Skeletal muscle cell (primary cell): ENCODE results near the gene SELENOF.
A peak's percentile ranks its signal among the peaks of the same experiment; 100 is the strongest.
"Not testable (repeated sequence)": the region's sequence is repeated elsewhere in the genome, so short reads cannot be mapped to it uniquely, and the experiment has no call there.

Experiments used
- DNase-seq: peaks from one replicate; pipeline ENCODE4 v3.0.0-alpha.2; 2010; ENCODE audit warnings: low read depth
- H3K4me3 ChIP-seq: 2 replicates; pipeline ENCODE4 v1.5.1; 2011; ENCODE audit warnings: low read depth, mild to moderate bottlenecking, control low read depth, low read length, moderate library complexity

The SELENOF gene

DNA sequence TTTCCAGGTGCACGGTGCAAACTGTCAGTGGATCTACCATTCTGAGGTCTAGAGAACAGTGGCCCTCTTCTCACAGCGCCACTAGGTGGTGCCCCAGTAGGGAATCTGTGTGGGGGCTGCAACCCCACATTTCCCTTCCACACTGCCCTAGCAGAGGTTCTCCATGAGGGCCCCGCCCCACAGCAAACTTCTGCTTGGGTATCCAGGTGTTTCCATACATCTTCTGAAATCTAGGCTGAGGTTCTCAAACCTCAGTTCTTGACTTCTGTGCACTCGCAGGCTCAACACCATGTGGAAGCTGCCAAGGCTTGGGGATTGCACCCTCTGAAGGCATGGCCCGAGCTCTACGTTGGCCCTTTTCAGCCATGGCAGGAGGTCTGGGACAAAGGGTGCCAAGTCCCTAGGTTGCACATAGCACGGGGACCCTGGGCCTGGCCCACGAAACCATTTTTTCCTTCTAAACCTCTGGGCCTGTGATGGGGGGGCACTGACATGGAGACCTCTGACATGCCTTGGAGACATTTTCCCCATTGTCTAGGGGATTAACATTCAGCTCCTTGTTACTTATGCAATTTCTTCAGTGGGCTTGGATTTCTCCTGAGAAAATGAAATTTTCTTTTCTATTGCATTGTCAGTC, 10.5 kb upstream of the SELENOF start:
- no peak for DNase-seq
- H3K4me3 ChIP-seq = no peak overlapping the region

DNA sequence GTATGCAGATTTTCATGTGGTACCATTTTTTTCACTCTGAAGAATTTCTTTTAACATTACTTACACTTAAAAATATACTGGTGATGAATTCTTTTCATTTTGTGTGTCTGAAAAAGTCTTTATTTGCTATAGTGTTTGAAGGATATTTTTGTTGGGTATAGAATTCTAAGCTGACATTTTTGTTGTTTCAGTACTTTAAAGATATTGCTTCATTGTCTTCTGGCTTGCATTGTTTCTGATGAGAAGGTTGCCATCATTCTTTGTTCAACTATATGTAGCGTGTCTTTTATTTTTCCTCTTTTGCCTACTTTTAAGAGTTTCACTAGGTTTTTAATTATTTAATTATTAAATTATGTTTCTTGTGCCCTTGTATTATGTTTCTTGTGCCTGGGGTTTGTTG, 8.5 kb upstream of the SELENOF start:
- no peak overlapping the region for H3K4me3 ChIP-seq

DNA sequence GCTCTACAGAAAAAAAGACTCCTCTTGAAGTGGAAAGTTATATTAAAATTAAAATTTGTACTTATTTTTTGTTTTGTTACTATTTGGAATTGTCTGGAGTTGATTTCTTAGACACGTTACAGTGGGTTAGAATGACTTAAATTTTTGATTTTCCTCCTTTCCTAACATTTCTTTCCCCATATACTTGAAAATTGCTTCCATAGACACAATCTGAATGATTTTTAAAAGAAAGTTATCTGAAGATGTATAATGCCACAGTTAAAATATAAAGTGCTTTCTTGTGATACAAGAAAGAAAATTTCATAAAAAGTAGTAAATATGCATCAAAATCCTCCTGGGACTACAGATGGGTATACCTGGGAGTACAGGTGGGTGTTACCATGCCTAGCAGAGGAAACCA, 2.8 kb upstream of the SELENOF start:
- peak overlapping the region; percentile 96 for H3K4me3 ChIP-seq
- no peak for DNase-seq

More for the DNA sequence above, 8.5 kb upstream of the SELENOF start:
- no peak for DNase-seq

- H3K4me3 ChIP-seq = peak overlapping the region; percentile 96
- DNase-seq = no peak
Measured at GRCh38 chr1:86915737-86916235, 1.9 kb upstream of the SELENOF start.

DNA sequence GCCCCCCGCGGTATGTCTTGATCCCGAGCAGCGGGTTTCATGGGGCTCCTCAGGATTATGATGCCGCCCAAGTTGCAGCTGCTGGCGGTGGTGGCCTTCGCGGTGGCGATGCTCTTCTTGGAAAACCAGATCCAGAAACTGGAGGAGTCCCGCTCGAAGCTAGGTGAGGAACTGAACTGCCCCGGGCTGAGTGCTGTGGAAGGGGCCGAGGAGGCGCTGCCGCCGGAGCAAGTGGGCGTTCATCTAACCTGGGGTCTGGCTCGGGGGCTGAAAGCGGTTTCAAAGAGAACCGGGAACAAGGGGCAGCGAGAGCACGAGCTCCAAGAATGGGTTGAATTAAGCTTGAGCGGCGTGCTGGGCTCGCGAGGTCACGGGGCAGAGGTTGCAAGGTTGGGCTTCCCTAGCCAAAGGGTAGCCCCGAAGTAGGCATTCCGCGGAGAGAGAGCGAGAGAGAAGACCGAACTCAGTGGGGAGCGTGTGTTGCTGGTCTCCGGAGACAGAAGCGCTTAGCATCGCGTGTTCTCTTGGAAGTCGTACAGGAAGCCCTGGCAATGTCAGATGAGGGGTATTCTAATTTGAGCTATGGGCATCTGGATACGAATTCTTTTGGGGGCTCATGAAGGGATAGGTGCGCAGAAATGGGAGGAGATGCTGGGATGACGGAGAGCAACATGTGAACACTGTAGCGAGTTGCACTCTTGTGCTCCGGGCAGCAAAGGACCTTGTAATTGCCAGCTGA, 1.2 kb upstream of the SELENOF start:
- peak; percentile 20 for DNase-seq
- H3K4me3 ChIP-seq = peak overlapping the region; percentile 96

DNA sequence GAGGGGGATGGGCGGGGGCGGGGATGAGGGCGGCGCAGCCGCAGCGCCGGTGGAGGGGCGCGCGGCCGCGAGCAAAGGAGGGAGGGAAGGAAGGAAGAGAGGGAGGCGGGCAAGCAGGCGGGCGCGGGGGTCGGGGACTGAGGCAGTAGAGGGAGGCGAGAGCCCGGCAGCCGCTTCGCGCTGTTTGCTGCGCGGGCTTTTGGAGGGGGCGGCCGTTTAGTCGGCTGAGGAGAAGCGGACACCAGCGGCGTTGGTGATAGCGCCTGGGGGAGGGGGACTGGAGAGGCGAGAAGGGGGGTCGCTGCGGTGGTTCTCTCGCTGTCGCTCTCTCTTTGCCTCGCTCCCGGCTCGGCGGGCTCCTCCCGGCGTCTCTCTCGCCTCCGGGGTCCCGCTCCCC, 673 bp upstream of the SELENOF start, which contains the start of gene HS2ST1:
Gene HS2ST1, plus strand, starts transcription at position 35 of the 397 bp plus-strand sequence.
- H3K4me3 ChIP-seq = peak within 1 kb of the TSS; percentile 100
- DNase-seq = no peak

DNA sequence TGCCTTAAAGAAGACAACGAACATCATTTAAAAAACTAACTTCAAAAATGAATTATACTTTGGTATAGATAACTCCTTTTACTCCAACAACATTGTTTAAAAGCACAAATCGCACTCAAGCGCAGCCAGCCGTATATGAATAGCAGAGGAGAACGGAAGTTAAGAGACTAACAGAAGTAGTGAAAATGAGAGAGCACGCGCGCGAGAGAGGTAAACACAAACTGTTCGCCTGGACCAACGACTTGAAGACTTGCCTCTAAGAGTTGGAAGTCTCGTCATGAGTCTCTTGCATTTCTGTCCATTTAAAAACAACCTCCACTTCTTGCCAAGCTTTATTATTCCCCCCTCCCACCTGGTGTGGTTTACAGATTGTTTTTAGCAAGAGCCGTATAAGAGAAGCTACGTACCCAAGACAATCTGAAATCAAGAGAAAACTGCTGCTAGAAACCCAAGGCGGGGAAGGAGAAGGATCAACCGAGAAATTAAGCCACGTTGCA, 479 bp downstream of the SELENOF start:
- no peak for DNase-seq
- H3K4me3 ChIP-seq = peak overlapping the region; percentile 100

- peak overlapping the region; percentile 100 for H3K4me3 ChIP-seq
- no peak for DNase-seq
Measured at GRCh38 chr1:86912281-86912900, 1.5 kb downstream of the SELENOF start.

GRCh38 chr1:86906419-86906818, 7.5 kb downstream of the SELENOF start:
- no peak overlapping the region for H3K4me3 ChIP-seq
- DNase-seq = peak; percentile 25

- no peak for DNase-seq
- H3K4me3 ChIP-seq = no peak overlapping the region
Measured at GRCh38 chr1:86905875-86906274, 8.1 kb downstream of the SELENOF start.

DNA sequence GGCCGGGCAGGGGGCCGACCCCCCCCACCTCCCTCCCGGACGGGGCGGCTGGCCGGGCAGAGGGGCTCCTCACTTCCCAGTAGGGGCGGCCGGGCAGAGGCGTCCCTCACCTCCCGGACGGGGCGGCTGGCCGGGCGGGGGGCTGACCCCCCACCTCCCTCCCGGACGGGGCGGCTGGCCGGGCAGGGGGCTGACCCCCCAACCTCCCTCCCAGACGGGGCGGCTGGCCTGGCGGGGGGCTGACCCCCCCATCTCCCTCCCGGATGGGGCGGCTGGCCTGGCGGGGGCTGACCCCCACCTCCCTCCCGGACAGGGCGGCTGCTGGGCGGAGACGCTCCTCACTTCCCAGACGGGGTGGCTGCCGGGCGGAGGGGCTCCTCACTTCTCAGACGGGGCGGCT, 14.5 kb downstream of the SELENOF start:
- not testable (repeated sequence) for H3K4me3 ChIP-seq, DNase-seq

GRCh38 chr1:86888327-86888726, 25.6 kb downstream of the SELENOF start:
- DNase-seq = no peak
- H3K4me3 ChIP-seq = no peak overlapping the region

GRCh38 chr1:86887479-86888162, 26.3 kb downstream of the SELENOF start:
- no peak overlapping the region for H3K4me3 ChIP-seq
- no peak for DNase-seq

DNA sequence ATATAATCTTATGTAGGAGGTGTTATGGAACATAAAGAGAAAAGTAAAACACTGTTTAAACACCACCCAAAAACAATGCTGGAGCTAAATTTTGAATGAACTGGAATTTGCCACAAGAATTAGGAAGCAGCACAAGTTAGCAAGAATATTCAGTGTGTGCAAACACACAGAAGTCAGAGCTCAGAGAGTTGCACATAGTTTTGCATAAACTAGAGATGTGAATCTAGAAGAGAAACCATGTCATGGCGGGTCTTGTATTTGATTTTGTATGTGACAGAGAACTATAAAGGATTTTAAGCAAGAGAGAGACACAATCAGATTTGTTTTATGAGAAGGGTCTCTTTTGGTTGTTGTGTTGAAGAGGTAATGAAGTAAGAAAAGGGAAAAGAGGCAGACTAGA, 38.2 kb downstream of the SELENOF start:
- DNase-seq = no peak
- H3K4me3 ChIP-seq = no peak overlapping the region

DNA sequence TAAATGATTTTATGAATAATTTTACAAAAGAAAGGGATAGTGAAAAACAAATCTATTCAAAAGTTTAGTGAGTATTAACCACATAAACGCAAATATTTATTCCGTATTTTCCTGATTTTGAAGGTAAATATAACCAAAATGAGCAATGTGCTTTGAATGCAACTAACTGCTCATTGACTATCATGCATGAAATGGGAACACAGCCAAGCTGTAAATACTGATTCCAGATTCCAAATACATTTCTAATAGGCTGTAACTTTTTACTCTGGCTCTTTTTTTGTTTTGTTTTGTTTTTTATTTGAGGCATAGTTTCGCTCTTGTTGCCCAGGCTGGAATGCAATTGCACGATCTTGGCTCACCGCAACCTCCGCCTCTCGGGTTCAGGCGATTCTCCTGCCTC, 41.8 kb downstream of the SELENOF start:
- H3K4me3 ChIP-seq = no peak overlapping the region
- no peak for DNase-seq

DNA sequence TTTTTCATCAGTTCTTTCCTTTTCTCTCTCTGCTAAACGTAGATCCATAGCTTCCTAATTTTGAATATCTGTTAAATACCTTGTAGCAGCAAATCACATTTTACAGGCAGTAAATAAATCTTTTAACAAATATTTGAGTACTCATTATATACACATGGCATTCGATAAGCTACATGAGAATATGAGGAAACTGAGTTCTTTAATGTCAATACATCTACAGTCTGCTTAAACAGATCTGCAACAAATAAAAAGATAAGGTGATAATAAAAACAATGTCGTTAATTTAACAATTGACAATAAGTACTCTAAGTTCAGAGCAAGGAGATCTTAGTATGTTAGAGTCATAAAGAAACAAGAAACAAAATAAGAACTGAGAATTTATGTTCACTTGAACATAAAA, 42.9 kb downstream of the SELENOF start:
- H3K4me3 ChIP-seq = no peak overlapping the region
- no peak for DNase-seq

DNA sequence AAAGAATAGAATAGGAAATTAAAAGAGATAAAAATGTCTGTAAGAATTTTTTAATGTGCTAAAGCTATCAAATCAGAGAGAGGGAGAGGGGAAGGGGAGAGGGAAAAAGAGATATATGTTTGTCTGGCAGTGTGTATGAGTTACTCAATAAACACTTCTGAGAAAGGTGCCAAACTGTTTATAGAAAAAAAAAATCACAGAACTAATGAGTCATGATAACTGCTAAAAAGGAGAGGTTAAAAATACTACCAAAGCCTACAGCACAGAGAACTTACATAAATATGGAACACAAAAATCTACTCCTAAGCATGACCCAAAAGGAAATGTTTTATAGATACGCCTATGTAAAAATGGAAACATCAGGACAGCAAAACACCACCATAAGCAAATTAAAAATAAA, 45.4 kb downstream of the SELENOF start:
- no peak for DNase-seq
- H3K4me3 ChIP-seq = no peak overlapping the region

- not testable (repeated sequence) for H3K4me3 ChIP-seq, DNase-seq
Measured at GRCh38 chr1:86867278-86867677, 46.6 kb downstream of the SELENOF start.

- peak; percentile 42 for DNase-seq
Measured at GRCh38 chr1:86866665-86867064, 47.3 kb downstream of the SELENOF start.

More at GRCh38 chr1:86866665-86867064, 47.3 kb downstream of the SELENOF start:
- H3K4me3 ChIP-seq = no peak overlapping the region
